DMS53 treated with DMSO at 0.1 percent for 48 hours (cell line): Measurements from ENCODE around the gene ARHGEF28.

Experiments
- DNase-seq: peaks from one replicate; lab custom pipeline; 2025; ENCODE audit not compliant: unreplicated experiment; lab: John Stamatoyannopoulos, UW

ARHGEF28 gene

DNA sequence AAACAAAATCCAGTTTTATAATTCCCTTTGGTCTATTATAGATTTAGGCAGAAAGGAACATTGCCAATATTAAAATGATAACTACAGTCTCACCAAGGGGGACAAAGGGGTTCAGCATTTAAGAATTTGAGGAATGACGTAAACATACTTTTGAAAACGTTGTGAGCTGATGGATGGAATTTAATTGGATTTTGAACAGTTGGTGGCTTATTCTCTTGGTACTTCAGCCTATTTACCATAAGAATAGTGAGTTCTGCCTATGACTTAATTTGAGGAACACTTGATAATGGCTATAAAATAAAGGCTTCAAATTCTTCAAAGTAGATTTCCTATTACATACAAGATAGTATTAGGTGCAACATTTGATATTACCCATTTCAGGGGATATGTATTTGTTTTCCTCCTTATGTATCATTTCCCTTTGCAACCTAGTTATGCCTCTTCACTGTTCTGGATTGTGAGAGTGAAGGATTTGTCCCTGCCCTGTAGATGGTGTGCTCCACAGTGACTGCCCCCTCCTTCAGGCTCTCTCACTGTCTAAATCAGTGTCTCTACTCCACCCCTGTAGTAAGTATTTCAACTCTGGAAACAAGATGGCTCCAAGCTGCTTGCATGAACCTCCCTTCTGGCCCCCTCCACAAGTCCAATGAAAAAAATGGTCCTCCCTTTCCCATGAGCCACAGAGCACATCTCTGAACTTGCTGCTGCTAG is 225.6 kb downstream of the ARHGEF28 start:
- no peak for DNase-seq

DNA sequence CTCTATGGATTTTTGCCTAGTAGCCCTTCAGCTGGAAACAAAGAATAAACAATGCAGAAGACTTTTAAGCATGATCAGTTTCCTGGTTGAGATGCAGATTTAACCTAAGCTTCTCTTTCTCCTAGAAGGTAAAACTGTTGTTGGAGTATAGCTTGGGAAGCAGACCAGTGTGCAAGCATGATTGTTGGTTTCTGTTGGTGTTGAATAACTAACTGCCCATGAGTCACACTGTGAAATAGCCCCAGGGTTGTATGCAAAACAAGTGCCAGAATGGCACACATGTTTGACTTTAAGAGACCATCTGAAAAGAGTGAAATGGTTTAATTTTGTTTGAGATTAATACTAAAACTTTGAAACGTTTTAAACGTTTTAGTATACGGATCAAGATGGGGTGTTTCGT is 227.1 kb downstream of the ARHGEF28 start:
- DNase-seq, result no peak

DNA sequence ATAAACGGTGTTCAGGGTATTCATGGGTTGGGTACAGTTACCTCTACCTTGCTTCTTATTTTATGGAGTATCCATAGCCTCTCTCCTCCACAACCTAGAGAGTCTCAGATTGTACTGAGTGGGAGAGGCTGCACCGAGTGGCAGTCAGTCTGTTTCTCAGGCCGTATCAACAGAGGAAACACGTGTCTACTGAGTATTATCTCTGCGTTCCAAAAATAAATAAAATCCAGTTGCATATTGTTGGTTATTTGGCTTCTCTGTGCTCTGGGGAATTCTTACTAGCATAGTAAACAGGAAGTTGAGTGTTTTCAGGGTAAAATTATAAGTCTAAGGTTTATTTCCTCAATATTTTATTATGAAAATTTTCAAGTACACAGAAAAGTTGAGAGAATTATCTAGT is 231.0 kb downstream of the ARHGEF28 start:
- DNase-seq, result no peak

DNA sequence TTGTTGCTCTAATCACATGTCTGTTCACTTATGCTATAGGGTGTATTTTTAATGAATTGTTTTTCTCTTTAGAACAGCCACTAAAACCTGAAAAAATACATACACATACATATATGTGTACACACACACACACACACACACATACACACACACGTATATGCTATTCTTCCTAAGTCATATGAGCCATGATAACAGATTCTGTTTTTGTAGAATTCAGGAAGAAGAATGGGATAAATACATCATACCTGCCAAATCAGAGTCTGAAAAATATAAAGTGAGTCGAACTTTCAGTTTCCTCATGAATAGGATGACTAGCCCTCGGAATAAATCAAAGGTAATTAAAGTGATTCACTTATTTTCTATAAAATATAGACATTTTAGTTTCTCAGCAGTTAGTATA is 231.4 kb downstream of the ARHGEF28 start:
- DNase-seq, result no peak

DNA sequence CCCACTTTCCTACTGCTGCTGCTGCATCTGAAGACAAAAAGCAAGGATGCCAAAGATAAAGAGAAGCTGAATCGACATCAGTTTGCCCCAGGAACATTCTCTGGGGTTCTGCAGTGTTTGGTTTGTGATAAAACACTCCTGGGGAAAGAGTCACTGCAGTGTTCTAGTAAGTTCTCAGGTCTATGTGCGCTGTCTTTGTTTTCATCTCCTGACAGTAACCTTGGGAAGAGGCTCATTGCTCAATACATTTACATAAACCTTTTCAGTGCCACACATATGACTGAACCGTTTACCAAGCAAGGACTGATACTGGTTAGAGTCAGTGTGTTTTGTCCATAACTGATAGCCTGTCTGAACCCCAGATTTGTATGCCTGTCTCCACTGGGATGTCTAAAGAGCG is 232.1 kb downstream of the ARHGEF28 start:
- no peak for DNase-seq

DNA sequence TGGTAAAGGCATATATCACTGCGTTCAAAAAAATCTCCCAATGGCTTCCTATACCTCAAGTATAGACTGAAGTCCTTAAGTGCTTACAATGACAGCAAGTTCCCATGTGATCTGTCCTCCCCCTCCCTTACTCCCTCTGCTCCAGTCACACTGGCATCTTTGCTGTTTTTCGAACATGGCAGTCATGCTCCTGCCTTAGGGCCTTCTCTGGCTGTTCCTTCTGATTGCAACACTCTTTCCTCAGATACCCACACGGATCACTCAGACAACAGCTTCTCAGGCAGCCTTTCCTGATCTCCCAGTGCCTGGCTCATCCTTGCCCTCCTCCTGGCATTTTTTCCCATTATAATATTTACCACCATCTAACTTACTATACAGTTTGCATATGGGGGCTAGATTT is 232.8 kb downstream of the ARHGEF28 start:
- no peak for DNase-seq

DNA sequence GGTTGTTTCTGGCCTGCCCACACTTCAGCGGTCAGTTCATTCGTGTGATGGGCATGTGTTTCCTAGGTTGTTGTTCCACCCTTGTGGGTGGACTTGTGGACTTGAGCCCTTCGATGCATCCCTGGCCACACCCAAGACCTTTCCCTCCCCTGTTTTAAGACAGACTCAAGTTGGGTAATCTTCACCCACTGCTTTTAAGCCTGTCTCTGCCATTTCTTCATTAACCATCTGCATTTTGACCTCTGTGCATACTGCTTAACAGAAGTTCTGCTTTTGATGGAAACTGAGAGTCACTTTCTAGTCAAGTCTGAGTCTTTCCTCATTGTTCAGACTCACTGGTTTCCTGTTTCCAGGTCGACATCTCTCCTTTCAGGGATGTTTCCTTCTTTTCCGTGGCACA is 233.7 kb downstream of the ARHGEF28 start:
- no peak for DNase-seq

DNA sequence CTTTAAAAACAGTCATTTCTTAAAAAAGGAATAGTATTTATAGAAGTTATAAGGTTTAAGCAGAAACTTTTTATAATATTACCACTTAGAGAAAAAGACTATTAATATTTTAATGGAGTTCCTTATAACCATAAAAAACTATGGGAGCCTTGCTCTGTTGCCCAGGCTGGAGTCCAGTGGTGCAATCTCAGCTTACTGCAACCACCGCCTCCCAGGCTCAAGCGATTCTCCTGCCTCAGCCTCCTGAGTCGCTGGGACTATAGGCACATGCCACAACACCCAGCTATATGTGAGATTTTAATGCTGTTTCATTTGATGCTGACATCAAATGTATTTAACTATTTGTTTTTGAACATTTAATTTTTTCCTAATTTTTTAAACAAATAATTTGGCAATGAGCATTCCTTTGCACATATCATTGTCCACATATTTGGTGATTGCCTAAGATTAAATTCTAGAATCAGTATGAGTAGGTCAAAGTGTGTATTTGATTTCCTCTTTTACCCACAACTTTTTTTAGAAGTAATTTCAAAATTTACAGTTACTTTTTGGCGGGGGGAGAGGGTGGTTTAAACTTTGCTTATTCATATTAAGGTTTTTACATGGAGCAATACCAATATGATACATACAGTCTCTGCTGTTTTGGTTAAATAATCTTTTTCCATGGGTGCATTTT is 235.5 kb downstream of the ARHGEF28 start:
- no peak for DNase-seq

DNA sequence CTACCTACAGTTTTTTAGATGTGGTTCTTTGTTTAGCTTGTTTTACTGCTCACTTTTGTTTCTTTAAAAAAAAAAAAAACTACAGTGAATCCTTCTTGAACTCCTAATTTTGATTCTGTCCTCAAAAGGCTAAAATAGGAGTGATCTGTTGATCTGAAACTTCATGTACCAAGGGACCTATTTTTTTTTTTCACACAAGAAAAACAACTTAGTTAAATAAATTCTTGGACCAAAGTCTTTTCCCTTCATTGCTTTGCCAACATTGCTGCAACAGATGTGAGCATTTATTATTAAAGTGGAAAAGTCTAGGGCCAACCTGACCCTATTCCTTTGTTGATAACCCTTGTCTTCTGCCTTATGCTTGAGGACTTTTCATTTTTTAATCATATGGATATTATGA is 236.8 kb downstream of the ARHGEF28 start:
- DNase-seq, result no peak

DNA sequence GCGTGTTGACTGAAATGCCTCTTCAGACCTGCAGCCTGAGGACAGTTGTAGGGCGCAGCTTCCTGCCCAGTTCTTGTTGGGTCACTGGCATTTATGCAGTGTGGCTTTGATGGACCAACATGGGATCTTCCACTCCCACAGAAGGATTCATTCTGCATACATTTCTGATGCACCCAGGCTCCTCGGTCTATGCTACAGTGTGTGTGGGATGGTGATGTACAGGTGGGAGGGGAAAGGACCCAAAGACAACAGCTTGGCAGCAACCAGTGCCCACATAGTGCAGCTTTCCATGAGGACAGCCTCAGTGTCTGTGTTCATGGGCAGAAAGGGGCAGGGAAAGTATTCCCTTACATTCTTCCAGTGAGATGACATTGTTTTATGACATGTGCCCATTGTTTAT is 237.9 kb downstream of the ARHGEF28 start:
- no peak for DNase-seq

DNA sequence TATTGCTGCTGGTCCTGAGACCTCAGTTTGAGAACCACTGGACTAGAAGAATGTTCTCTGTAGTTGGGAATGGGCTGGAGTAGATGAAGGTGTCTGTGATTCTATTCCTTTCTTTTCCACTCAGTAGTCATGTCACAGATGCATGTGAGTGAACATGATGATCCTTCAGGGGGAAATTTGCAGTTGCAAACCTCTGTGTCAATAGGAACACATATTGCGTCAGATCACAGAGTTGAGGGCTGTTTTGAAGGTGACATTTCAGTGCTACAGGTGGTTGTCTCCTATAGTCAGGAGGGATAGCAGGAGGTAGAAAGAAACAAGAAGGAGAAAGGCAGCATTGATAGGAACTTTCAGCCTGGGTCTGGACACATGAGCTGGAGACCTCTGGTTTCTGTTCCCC is 239.3 kb downstream of the ARHGEF28 start:
- DNase-seq, result no peak

DNA sequence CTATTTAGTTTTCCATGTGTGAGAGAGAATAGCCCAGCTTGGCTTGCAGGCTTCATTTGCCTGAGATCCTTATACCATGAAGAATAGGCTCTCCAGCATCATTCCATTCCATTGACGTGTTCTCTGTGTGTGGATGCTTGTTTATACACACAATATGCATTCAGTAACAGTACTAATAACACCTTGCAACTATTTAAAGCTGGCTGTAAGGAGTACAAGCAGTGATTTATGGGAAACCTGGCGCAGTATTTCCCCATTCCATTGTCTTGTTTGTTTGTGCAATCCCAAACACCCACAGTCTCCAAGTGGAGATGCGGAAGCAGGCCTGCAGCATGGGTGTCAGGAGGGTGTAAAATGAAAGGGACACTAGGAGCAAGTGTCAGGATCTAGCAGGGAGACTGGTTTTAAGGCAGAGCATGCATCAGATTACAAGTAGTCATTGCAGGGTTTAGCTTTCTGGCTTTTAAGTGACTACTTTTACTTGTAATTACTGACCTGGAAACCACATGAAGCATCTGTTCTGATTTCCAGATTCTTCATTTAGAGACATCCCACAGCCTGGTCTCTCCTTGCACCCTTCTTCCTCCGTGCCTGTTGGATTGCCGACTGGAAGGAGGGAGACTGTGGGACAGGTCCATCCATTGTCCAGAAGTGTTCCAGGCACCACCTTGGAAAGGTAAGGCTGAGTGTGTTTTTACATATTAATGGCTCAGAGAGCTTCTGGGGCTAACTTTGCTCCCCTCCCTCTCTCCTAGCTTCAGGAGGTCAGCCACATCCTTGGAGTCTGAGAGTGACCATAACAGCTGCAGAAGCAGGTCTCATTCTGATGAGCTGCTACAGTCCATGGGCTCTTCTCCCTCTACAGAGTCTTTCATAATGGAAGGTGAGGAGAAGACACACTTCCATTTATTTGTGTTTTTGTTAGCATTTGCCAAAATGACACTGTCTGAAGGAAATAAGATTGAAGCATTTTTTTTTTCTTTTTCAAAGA is 241.6 kb downstream of the ARHGEF28 start:
- no peak for DNase-seq

DNA sequence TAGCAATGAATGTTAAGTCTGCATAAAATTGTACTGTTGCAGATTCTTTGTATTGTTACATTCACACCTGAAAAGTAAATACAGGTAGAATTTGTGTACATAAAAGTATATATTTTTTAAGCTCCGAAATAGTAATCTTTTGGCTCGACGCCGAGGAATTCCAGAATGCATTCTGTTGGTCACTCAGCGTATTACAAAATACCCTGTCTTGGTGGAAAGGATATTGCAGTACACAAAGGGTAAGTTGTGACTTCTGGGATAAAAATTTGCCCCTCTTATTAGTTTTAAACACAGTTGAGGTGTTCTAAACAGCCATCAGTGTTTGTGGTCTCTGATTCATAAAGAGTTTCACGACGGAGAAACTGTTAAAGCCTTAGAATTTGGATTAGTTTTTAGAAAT is 257.6 kb downstream of the ARHGEF28 start:
- no peak for DNase-seq

DNA sequence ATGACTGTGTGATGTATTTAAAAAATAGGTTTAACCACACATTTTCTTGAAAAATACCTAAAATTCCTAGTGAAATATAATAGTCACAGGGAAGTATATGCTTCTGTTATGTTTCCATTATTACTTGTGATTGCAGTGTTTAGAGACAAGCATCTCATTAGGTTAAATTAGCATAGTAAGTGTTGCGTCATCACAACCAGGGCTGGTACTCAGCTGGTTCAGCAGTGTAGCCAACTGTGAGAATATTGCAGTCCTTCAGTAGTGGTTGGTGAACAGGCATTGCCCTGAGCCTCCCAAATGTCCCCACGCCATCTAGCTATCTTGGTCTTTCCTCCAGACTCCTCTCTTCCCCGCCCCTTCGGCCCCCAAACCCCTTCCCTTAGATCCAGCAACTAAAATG is 261.7 kb downstream of the ARHGEF28 start:
- no peak for DNase-seq

DNA sequence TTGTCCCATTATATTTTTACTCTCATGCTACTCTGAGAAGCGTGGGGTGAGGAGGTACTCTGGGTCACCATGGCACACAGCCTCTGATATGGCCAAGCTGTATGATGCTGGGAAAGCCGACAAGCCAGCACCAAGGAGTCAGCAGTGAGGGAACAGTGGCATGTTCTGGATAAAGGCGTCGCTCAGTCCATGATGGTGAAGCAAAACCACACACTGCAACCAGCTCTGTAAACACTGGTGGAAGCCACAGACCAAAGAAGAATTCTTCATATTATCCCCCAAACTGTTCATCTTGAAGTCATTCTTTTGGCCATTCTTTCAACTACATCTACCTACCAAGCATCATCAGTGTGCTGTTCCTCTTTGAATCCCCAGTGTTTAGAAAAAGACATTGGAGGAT is 264.6 kb downstream of the ARHGEF28 start:
- no peak for DNase-seq

DNA sequence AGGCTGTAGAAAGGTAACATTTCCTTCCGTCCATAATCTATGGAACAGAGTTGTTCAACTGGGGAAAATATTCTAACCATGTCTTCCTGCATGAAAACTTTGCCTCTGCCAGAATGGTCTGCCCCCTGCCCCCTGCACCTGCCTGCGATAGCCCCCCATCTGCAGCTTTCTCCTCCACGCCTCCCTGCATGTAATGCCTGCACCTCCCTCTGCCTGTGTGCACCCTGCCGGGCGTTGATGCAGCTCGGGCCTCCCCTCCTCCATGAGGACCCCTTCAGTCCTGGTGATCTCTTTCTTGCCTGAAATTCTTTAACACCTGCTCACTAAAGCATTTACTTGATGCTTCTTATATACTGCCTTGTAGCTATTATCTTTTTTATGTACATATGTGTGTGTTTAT is 266.2 kb downstream of the ARHGEF28 start:
- no peak for DNase-seq

DNA sequence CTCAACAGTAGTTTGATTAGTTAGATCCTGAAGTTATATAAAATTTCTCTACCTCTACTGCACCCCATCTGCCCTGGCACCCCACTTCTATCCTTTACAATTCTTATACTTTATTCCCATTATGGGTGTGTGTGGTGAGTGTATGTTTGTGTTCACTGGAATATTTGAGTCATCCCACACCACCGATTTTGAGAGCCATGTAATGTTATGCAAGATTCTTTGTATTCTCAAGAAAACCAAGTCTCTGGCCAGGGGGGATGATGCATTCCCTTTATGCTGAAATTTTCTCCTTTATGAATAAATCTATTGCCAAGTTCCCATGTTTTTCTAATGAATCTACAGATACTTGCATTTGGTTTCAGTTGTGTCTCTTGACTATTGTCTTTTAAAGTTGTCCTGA is 266.8 kb downstream of the ARHGEF28 start:
- DNase-seq, result no peak

DNA sequence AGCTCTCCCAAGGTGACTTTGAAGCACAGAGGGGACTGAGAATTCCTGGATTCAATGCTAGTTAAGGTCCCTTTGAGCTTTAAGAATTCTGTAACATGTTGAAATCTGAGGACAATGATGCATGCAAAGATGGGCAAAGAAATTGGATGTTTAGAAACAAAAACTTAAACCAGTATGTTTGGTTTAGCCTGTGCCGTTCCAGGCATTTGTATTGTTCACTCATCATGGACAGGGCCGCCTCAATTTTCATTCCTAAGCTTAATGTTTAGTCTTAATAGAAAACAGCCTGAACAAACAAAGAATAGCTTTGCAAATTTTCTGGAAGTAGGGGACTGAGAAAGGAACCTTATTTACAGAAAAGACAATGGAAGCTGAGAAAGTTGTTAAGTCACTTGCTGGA is 267.8 kb downstream of the ARHGEF28 start:
- DNase-seq, result no peak

DNA sequence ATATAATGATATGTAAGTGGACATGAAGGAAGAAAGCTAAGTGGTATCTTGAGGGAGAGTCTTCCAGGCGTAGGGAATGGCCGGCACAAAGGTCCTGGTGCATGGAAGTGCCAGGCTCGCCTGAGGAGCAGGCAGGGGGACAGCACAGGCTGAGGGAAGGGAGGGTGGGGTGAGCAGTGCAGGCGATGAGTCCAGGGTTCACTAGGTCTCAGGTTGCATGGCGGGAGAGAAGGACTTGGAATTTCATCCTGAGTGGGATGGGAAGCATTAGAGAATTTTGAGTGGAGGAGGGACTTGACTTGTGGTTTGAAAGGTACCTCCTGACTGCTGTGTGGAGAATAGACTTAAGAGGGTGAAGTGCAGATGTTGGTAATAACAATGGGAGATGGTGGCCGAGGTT is 268.9 kb downstream of the ARHGEF28 start:
- no peak for DNase-seq

DNA sequence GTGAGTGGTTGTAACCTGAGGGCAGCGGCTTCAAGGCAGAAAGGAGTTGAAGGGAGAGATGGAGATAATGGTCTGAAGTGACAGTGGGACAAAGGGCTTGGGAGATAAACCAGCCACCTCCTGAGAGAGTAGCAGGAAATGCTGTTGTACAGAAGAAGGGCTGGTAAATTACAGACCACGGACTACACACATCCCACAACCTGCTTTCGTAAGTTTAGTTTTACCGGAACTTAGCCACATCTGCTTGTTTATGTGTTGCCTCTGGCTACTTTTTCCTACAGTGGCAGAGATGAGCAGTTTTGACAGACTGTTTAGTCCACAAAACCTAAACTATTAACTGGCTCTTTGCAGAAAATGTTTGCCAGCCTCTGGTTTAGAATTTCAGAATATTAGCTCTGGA is 269.5 kb downstream of the ARHGEF28 start:
- no peak for DNase-seq

DNA sequence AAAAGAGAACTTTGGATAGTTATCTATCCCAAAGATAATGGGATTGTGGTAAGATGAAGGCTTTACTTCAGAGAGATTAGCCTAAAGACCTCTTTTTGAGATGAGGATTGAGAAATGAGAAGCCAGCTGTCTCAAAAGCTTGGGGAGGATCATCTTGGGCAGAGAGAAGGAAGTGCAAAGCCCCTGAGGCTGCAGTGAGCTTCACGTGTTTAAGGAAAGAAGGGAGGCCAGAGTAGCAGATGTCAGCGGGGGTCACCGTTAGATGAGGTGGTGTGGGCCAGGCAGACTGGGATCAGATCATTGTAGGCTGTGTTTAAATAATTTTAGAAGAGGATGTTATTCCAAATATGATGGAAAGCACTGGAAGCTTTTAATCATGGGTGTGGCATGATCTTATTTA is 270.1 kb downstream of the ARHGEF28 start:
- no peak for DNase-seq

DNA sequence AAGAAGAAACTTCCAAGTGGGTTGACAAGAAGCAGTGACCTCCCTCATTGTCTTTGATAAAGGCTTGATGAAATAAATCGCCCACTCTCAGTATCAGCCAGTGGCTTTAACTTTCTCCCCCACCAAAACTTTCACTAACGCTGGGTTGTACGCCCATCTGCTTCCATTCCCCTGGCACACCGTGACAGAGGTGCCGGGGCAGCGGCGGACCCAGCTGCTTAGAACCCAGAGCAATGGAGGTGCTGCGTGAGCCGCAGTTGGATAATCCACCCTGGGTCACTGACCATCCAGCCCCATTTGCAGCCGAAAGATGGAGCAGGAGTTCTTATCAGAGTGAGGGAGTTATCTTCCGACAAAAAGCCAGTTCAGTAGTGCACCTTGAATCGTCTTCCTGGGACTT is 270.7 kb downstream of the ARHGEF28 start:
- DNase-seq, result no peak
